NCI-H82 treated with DMSO at 0.1 percent for 48 hours (cell line): ENCODE measurements around the gene ZNF764.
A peak's percentile ranks its signal among the peaks of the same experiment; 100 is the strongest.
"Not testable (repeated sequence)": the region's sequence is repeated elsewhere in the genome, so short reads cannot be mapped to it uniquely, and the experiment has no call there.

Experiments
- DNase-seq: peaks from one replicate; lab custom pipeline; 2025; ENCODE audit not compliant: unreplicated experiment; lab: John Stamatoyannopoulos, UW

Gene ZNF764

GRCh38 chr16:30557957-30558788 lies at the start of gene ZNF764:
TSS of gene ZNF764 (minus strand) at chr16:30558374. CDS start at chr16:30558182, 192 bp downstream.
- peak; percentile 87 for DNase-seq

GRCh38 chr16:30606004-30606403 lies 47.8 kb upstream of the ZNF764 start:
- DNase-seq = no peak

- DNase-seq = no peak
Measured at GRCh38 chr16:30605158-30605557, 47.0 kb upstream of the ZNF764 start.

GRCh38 chr16:30604316-30604947 lies 46.3 kb upstream of the ZNF764 start:
- DNase-seq = no peak

- no peak for DNase-seq
Measured at GRCh38 chr16:30603945-30604315, 45.8 kb upstream of the ZNF764 start.

GRCh38 chr16:30602616-30603277 lies 44.6 kb upstream of the ZNF764 start:
- DNase-seq = no peak

GRCh38 chr16:30601966-30602365 lies 43.8 kb upstream of the ZNF764 start:
- no peak for DNase-seq

GRCh38 chr16:30600929-30601328 lies 42.8 kb upstream of the ZNF764 start:
- no peak for DNase-seq

- no peak for DNase-seq
Measured at GRCh38 chr16:30600215-30600614, 42.0 kb upstream of the ZNF764 start.

GRCh38 chr16:30592871-30593270 lies 34.7 kb upstream of the ZNF764 start:
- no peak for DNase-seq

- DNase-seq = not testable (repeated sequence)
Measured at GRCh38 chr16:30590869-30591268, 32.7 kb upstream of the ZNF764 start.

GRCh38 chr16:30589582-30589981 lies 31.4 kb upstream of the ZNF764 start:
- not testable (repeated sequence) for DNase-seq

- no peak for DNase-seq
Measured at GRCh38 chr16:30588651-30589050, 30.5 kb upstream of the ZNF764 start.

- peak; percentile 95 for DNase-seq
Measured at GRCh38 chr16:30585400-30586191, 27.4 kb upstream of the ZNF764 start, which contains the start of gene ZNF785. TSS of gene ZNF785 (minus strand) at chr16:30585697. CDS start at chr16:30585611, 86 bp downstream.

GRCh38 chr16:30585022-30585399 lies 26.8 kb upstream of the ZNF764 start:
- DNase-seq = no peak

GRCh38 chr16:30582611-30583340 lies 24.6 kb upstream of the ZNF764 start:
- no peak for DNase-seq

- DNase-seq = no peak
Measured at GRCh38 chr16:30581457-30581856, 23.3 kb upstream of the ZNF764 start.

GRCh38 chr16:30574678-30575077 lies 16.5 kb upstream of the ZNF764 start:
- no peak for DNase-seq

- DNase-seq = peak; percentile 92
Measured at GRCh38 chr16:30571445-30572322, 13.5 kb upstream of the ZNF764 start, which contains the start of gene ZNF688. TSS of gene ZNF688 (minus strand) at chr16:30571714. CDS start at chr16:30571629, 85 bp downstream.
